ACC112 (cell line): ENCODE data around the gene ZCCHC7.

Source experiments
- H2AFZ ChIP-seq: fragments of 200-600 bp; sonication (generic); one replicate; pipeline ENCODE4 v1.6.0; 2017; ENCODE audit warnings: antibody characterized with exemption, low read length; ENCODE audit not compliant: unreplicated experiment
- H3K27ac ChIP-seq: fragments of 200-600 bp; sonication (generic); 2 replicates; pipeline ENCODE4 v1.5.1; 2014; ENCODE audit warnings: low read depth, mild to moderate bottlenecking, antibody characterized with exemption, low read length, moderate library complexity
- H3K27me3 ChIP-seq: fragments of 200-600 bp; sonication (generic); 2 replicates; pipeline ENCODE4 v1.6.1; 2014; ENCODE audit warnings: mild to moderate bottlenecking, antibody characterized with exemption, low read length, moderate library complexity, mixed read lengths; ENCODE audit not compliant: insufficient read depth
- H3K36me3 ChIP-seq: fragments of 200-600 bp; sonication (generic); 2 replicates; pipeline ENCODE4 v1.6.1; 2016; ENCODE audit warnings: mild to moderate bottlenecking, antibody characterized with exemption, low read length, moderate library complexity, mixed read lengths; ENCODE audit not compliant: insufficient read depth
- H3K4me1 ChIP-seq: fragments of 200-600 bp; sonication (generic); one replicate; pipeline ENCODE4 v1.6.1; 2016; ENCODE audit warnings: low read length, mixed read lengths; ENCODE audit not compliant: insufficient read depth, unreplicated experiment, control insufficient read depth
- H3K4me3 ChIP-seq: fragments of 200-600 bp; sonication (generic); 2 replicates; pipeline ENCODE4 v1.5.1; 2014; ENCODE audit warnings: mild to moderate bottlenecking, low read depth, low read length
- H3K79me2 ChIP-seq: fragments of 200-600 bp; sonication (generic); one replicate; pipeline ENCODE4 v1.6.0; 2016; ENCODE audit warnings: low read length; ENCODE audit not compliant: control insufficient read depth, unreplicated experiment, insufficient read depth

ZCCHC7 gene

DNA sequence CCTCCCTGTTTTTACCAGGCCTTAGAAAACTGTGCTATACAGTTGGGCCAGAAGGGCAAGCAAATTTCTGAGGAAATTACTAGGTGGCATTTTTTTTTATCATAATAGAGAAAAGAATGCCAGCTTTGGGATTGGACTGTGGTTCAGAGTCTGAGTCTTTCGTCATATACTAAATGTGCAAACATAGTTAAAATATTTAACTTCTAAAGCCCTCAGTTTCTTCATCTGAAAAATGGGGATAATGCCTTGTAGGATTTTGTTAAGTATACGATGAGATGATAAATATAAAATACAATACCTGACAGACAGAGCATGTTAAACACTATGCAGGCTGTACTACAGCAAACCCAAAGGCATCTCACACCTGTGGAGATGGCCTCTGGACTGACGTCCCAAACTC is 214.9 kb downstream of the ZCCHC7 start:
- Histone ChIP-seq H3K79me2 (no peaks in the 10 kb centered on the region), H3K4me1 (no peaks in the 10 kb centered on the region), H2AFZ (no peak overlapping the region), H3K36me3 (no peaks in the 10 kb centered on the region), H3K27ac (no peak overlapping the region), H3K27me3 (no peaks in the 10 kb centered on the region), H3K4me3 (no peak overlapping the region)

DNA sequence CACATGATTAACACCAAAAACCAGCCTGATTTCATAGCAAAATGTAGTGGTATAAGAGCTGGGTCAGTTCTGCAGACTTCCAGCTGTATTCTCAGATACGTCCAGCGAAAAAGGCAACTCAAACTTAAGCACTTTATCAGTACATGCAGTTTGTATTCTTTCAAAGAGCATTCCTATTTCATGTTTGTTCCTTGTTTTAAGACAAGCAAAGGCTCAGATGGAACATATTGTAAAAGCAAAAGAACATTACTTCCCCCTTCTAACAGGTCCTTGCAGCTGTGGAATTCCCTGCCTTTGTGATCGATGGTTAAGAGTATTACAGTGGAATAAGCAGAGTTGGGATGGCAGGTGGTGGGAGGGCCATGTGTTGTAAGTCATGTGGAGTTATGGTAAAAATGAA is 215.8 kb downstream of the ZCCHC7 start:
- H3K27me3 ChIP-seq: no peaks in the 10 kb centered on the region
- no peak overlapping the region for H3K27ac ChIP-seq
- no peaks in the 10 kb centered on the region for H3K4me1 ChIP-seq
- no peak overlapping the region for H3K4me3 ChIP-seq
- no peaks in the 10 kb centered on the region for H3K79me2 ChIP-seq
- H2AFZ ChIP-seq: no peak overlapping the region
- H3K36me3 ChIP-seq: no peaks in the 10 kb centered on the region

DNA sequence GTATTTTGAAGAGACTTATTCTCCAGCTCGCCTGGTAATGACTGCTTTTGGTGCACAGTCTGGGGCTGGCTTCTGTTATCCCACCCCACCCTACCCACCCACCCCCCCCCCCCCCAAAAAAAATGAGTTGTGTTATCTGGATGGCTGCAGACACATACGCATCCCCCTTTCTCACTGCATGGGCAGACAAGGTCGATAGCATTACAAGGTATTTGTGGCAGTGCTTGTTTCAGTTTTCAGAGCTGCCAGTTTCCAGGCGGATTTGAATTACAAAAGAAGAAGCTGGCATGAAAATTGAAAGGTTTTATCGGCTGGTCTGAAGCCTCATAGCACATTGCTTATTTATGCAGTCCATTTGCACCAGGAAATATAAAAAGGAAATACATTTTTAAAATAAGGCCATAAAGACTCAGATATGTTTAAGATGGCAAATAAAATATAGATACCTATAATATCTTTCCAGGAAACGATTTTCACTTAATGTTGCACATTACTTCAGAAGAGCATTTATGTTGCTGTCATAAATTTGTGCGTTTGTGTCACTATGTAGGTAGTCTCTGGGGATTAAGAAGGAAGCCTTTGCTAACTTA is 217.0 kb downstream of the ZCCHC7 start:
- H3K36me3 ChIP-seq: no peaks in the 10 kb centered on the region
- no peak overlapping the region for H2AFZ ChIP-seq
- H3K79me2 ChIP-seq: no peaks in the 10 kb centered on the region
- no peak overlapping the region for H3K27ac ChIP-seq
- H3K27me3 ChIP-seq: no peaks in the 10 kb centered on the region
- no peaks in the 10 kb centered on the region for H3K4me1 ChIP-seq
- no peak overlapping the region for H3K4me3 ChIP-seq

DNA sequence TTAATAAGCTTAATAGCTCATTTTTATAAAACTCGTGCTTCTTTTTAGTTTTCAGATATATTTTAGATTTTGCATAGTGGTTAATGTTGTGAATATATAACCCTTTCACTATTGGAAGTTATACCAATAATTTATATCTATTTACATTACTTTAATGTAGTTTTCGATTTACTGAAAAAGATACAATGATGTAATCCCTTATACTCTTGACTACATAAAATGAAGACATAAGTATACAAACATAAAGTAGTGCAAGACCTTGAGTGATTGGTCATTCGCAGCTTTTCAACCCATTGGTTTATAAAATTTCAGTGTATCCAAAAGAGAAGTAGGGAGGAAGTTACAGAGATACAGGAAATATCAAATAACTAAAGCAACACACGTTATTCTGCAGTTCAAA is 217.8 kb downstream of the ZCCHC7 start:
- H3K4me1 ChIP-seq: no peaks in the 10 kb centered on the region
- no peaks in the 10 kb centered on the region for H3K79me2 ChIP-seq
- H3K36me3 ChIP-seq: no peaks in the 10 kb centered on the region
- no peak overlapping the region for H3K4me3 ChIP-seq
- no peaks in the 10 kb centered on the region for H3K27me3 ChIP-seq
- H3K27ac ChIP-seq: no peak overlapping the region
- no peak overlapping the region for H2AFZ ChIP-seq

DNA sequence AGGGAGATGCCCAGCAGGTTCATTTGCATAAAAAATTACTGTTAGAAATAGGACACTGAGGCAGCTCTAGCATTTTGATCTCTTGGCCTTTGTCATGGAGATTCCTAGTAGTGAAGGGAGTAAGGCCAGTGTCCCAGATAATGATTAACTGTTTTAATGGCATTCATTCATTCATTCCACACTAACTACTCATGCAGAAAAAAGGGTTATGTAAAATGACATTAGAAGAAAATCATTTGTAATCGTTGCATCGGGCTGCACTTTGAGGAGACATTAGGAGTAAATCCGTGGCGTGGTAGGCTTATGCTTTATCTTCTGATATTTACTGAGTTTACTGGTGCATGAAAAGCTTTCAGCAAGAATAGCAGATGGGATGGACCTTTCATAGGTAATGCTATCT is 219.5 kb downstream of the ZCCHC7 start:
- Histone ChIP-seq H2AFZ (no peak overlapping the region), H3K36me3 (no peaks in the 10 kb centered on the region), H3K27me3 (no peaks in the 10 kb centered on the region), H3K4me1 (no peaks in the 10 kb centered on the region), H3K79me2 (no peaks in the 10 kb centered on the region), H3K4me3 (no peak overlapping the region), H3K27ac (no peak overlapping the region)

DNA sequence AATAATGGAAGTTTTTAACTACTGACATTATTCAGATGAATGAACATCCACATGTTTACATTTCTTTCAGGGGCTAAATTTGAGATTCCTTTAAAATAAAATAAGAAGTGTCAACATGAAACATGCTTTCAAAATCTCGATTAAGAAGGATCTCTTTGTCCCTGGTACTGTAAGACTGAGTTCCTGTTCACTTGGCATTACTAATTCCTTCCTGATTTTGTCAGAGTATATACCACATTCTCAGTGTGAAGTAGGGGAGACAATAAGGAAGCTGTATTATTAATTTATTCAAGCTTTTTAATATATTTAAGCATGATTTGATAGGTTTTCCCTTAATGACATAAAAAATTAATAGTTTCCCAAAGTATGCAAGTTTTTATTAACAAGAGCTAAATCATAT is 220.6 kb downstream of the ZCCHC7 start:
- Histone ChIP-seq H3K4me3 (no peak overlapping the region), H3K27me3 (no peaks in the 10 kb centered on the region), H2AFZ (no peak overlapping the region), H3K36me3 (no peaks in the 10 kb centered on the region), H3K4me1 (no peaks in the 10 kb centered on the region), H3K27ac (no peak overlapping the region), H3K79me2 (no peaks in the 10 kb centered on the region)

DNA sequence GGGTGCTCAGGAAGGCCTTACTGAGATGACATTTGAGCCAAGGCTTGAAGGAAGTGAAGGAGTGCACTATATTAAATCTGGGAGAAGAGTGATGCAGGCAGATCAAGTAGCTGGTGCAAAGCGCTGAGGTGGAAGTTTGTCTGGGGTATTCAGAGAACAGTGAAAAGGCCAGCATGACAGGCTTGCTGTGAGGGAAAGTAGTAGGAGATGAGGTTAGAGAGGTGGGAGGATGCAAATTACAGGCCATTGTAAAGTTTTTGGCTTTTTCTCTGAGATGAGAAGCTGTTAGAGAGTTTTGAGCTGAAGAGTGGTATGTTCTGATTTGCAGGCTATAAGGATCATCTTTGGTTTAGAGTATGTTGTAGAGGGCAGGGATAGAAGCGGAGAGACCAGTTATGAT is 221.3 kb downstream of the ZCCHC7 start:
- H3K4me3 ChIP-seq: no peak overlapping the region
- H3K27ac ChIP-seq: no peak overlapping the region
- no peaks in the 10 kb centered on the region for H3K4me1 ChIP-seq
- no peaks in the 10 kb centered on the region for H3K79me2 ChIP-seq
- no peak overlapping the region for H2AFZ ChIP-seq
- H3K27me3 ChIP-seq: no peaks in the 10 kb centered on the region
- H3K36me3 ChIP-seq: no peaks in the 10 kb centered on the region

DNA sequence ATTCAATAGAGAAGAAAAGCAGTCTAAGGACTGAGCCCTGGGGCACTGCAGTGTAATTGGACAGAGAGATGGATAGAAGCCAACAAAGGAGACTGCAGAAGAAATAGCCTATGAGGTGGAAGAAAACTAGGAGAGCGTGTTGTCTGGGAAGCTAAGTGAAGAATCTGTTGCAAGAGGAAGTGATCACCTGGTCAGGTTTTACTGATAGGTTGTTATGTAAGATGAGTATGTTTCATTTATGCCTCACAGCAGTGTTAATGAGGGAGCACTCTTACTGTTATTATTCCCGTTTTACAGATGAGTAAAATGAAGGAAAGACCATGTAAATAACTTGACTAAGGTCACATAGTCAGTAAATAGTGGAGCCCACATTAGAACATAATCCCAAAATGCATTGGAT is 222.1 kb downstream of the ZCCHC7 start:
- Histone ChIP-seq H3K79me2 (no peaks in the 10 kb centered on the region), H2AFZ (no peak overlapping the region), H3K4me1 (no peaks in the 10 kb centered on the region), H3K36me3 (no peaks in the 10 kb centered on the region), H3K27ac (no peak overlapping the region), H3K27me3 (no peaks in the 10 kb centered on the region), H3K4me3 (no peak overlapping the region)

DNA sequence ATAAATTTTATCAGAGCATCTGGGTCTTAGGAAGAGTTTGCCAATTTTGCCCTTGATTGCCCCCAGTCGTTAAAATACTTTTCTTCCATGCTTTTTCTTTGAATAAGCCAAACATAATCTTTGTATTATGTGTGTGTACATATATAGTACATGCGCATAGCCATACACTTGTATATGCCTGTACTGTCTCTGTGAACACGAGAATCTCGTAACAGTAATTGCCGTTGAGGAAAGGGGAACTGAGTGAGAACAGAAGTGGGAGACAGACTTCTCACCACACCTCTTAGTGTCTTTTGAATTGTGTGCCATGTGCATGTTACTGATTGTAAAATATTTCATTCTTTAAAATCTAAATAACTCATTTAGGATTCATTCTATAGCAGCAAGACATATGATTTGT is 222.5 kb downstream of the ZCCHC7 start:
- Histone ChIP-seq H3K4me1 (no peaks in the 10 kb centered on the region), H3K27ac (no peak overlapping the region), H3K4me3 (no peak overlapping the region), H3K36me3 (no peaks in the 10 kb centered on the region), H3K27me3 (no peaks in the 10 kb centered on the region), H3K79me2 (no peaks in the 10 kb centered on the region), H2AFZ (no peak overlapping the region)

DNA sequence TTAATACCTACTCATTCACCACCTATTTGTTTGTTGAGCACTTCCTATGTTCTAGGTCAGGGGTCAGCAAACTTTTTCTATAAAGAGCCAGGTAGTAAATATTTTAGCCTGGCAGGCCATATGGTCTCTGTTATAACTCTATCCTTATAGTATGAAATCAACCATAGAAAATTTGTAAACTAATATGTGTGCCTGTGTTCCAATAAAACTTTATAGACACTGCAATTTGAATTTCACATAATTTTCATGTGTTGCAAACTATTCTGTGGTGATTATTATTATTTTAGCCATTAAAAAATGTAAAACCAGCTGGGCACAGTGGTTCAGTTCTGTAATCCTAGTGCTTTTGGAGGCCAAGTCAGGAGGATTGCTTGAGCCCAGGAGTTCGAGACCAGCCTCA is 223.3 kb downstream of the ZCCHC7 start:
- H3K4me3 ChIP-seq: no peak overlapping the region
- H3K4me1 ChIP-seq: no peaks in the 10 kb centered on the region
- H3K36me3 ChIP-seq: no peaks in the 10 kb centered on the region
- H3K79me2 ChIP-seq: no peaks in the 10 kb centered on the region
- H2AFZ ChIP-seq: no peak overlapping the region
- H3K27ac ChIP-seq: no peak overlapping the region
- H3K27me3 ChIP-seq: no peaks in the 10 kb centered on the region

DNA sequence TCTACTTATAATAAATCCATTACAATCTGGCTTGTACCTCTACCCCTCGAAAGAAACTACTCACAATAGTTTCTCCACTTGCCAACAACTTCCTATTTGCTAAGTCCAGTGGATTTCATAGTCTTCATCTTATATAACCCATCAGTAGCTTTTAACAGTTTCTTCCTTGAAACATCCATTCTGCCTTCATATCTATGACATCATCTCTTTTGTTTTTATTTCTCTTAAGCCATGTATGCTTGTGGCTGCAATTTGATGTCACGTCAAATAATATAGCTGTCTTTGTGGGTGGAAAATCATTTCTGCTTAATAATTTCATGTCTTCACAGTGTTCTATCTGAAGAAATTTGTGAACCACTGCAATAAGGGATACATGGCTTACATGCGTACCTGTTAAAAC is 224.7 kb downstream of the ZCCHC7 start:
- no peak overlapping the region for H2AFZ ChIP-seq
- no peaks in the 10 kb centered on the region; the same call in 1 of the 2 replicates for H3K36me3 ChIP-seq
- no peak overlapping the region for H3K27ac ChIP-seq
- H3K4me1 ChIP-seq: no peaks in the 10 kb centered on the region
- H3K79me2 ChIP-seq: no peaks in the 10 kb centered on the region
- no peak overlapping the region for H3K4me3 ChIP-seq
- H3K27me3 ChIP-seq: no peaks in the 10 kb centered on the region
